Right lobe of liver (tissue), 4 donors: ENCODE measurements around the gene ZMYM4.

Source experiments
- POLR2A ChIP-seq: fragments of 450-650 bp; IDR thresholded peaks from one replicate; pipeline ENCODE4 v1.6.1; 2017; ENCODE audit warnings: antibody characterized with exemption, mild to moderate bottlenecking
- TF ChIP-seq, protein P1 (sequence below), 4 donors: fragments of 200-600 bp in 3 of 4; fragments of 450-650 bp in 1 of 4; IDR thresholded peaks; one replicate each; pipeline versions ENCODE4 v1.5.1 to v1.8.0; 2016 to 2022; ENCODE audit warnings: antibody characterized with exemption in 4 of 4, mild to moderate bottlenecking in 2 of 4
- donor health status: DM: no; HTN: no; CAD: no.
- donor health status: DM: no; HTN: no; CAD: no.
- donor health status: DM: no; HTN: yes; CAD: no.

DNA sequence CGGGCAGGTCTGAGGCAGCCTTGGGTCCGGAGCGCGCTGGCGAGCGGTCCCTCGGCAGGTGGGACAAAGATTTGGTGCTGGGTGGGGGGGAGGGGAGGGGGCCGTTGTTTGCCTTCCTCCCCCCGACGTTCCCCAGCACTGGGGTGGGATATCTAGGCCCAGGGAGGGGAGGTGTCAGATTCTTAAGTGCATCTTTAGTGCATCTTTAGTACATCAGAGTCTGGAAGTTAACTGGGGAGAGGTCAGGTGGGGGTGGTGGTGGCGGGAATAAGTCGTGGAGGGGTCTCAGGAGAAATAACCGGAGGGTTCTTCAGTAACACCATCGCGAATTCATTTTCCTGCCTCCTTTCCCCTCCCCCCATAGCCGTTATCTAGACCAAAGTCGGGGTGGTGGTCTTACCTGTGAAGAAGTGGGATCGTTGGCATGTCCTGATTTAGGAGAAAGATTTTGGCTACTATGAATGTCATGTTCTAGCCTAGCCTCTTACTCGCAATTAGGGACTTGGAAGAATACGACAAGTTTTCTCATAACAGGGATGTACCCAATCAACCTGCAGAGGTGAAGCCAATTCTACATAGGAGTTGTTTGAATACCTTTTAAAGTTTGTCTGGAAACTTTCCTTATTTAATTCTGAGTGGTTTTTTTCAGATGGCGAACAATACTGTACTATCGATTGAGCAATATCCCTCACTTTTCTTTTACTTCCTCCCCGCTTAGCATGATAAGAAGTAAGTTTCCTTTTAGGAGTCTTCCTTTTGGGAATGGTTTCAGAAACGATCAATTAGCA, 886 bp downstream of the ZMYM4 start:
- no peak for TF ChIP-seq POLR2A
- TF ChIP-seq, protein P1, sequence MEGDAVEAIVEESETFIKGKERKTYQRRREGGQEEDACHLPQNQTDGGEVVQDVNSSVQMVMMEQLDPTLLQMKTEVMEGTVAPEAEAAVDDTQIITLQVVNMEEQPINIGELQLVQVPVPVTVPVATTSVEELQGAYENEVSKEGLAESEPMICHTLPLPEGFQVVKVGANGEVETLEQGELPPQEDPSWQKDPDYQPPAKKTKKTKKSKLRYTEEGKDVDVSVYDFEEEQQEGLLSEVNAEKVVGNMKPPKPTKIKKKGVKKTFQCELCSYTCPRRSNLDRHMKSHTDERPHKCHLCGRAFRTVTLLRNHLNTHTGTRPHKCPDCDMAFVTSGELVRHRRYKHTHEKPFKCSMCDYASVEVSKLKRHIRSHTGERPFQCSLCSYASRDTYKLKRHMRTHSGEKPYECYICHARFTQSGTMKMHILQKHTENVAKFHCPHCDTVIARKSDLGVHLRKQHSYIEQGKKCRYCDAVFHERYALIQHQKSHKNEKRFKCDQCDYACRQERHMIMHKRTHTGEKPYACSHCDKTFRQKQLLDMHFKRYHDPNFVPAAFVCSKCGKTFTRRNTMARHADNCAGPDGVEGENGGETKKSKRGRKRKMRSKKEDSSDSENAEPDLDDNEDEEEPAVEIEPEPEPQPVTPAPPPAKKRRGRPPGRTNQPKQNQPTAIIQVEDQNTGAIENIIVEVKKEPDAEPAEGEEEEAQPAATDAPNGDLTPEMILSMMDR (IDR thresholded peaks at IDR 0.05), result no peak
